Measurements from ENCODE around the gene TSPAN32.

Gene TSPAN32

GRCh38 chr11:2259897-2260451 lies 41.8 kb upstream of the TSPAN32 start:
- peak overlapping the region; percentile 56 for H3K14ac ChIP-seq (ENCODE audit: low read length)
- no peak for DNase-seq (ENCODE audit: low spot score)
- H3K4ac ChIP-seq (ENCODE audit: low read length) = no peak overlapping the region
- H3K9me3 ChIP-seq (replicated peaks in 1 of 2; ENCODE audit: control insufficient read depth in 2 of 2, insufficient read depth in 1 of 2, low read depth in 1 of 2, low read length in 2 of 2) = peaks cover 0 to 1% of the 10 kb centered on the region in 2 donors
- H2AK5ac ChIP-seq (ENCODE audit: low read depth, low read length) = peak overlapping the region; percentile 86
- H2BK12ac ChIP-seq (ENCODE audit: low read length) = no peak overlapping the region
- no peak overlapping the region for H2BK5ac ChIP-seq (ENCODE audit: low read length)
- no peak overlapping the region for H4K8ac ChIP-seq (ENCODE audit: low read depth, low read length)
- no peaks in the 10 kb centered on the region for H3K79me1 ChIP-seq (ENCODE audit: low read depth, low read length)
- no CpG with 5 or more reads among the region's 12 CpGs for WGBS, 2 donors (ENCODE audit: extremely low coverage in 2 of 2, insufficient read length in 2 of 2, insufficient replicate concordance in 1 of 2)
- no peaks in the 10 kb centered on the region for H3K36me3 ChIP-seq (replicated peaks in 1 of 2; ENCODE audit: control insufficient read depth in 2 of 2, insufficient read depth in 2 of 2, low read length in 2 of 2)
- no peak overlapping the region for H3K4me3 ChIP-seq (ENCODE audit: low read length in 2 of 2)
- peaks cover 0 to 28% (median 4%) of the 10 kb centered on the region in 3 experiments for H3K27me3 ChIP-seq (ENCODE audit: control insufficient read depth in 3 of 3, insufficient read depth in 3 of 3, low read depth in 1 of 3, low read length in 3 of 3)
- H3K4me2 ChIP-seq (ENCODE audit: insufficient read depth, low read length, poor library complexity, severe bottlenecking) = no peak overlapping the region
- peak overlapping the region; percentile 12 for H3K23ac ChIP-seq (ENCODE audit: low read depth, low read length, poor library complexity)
- no peak overlapping the region for H3K9ac ChIP-seq (ENCODE audit: low read depth, low read length, poor library complexity)
- H2BK120ac ChIP-seq (ENCODE audit: low read depth, low read length) = no peak overlapping the region
- peak overlapping the region; percentile 64 for H2BK15ac ChIP-seq (ENCODE audit: low read length)
- peak overlapping the region; percentile 76 for H3K18ac ChIP-seq (ENCODE audit: low read length)
- H2AFZ ChIP-seq (ENCODE audit: low read length) = no peak overlapping the region
- H3K27ac ChIP-seq (replicated peaks; ENCODE audit: low read length) = no peak overlapping the region
- H4K91ac ChIP-seq (ENCODE audit: low read depth, low read length, poor library complexity) = no peak overlapping the region
- peaks cover 0 to 6% of the 10 kb centered on the region in 2 donors for H3K4me1 ChIP-seq (ENCODE audit: control insufficient read depth in 2 of 2, insufficient read depth in 1 of 2, low read depth in 1 of 2, low read length in 2 of 2)

GRCh38 chr11:2260491-2261364 lies 41.1 kb upstream of the TSPAN32 start:
- Histone ChIP-seq H3K9me3 (replicated peaks in 1 of 2; ENCODE audit: control insufficient read depth in 2 of 2, insufficient read depth in 1 of 2, low read depth in 1 of 2, low read length in 2 of 2) (peaks cover 0 to 1% of the 10 kb centered on the region in 2 donors), H3K23ac (ENCODE audit: low read depth, low read length, poor library complexity) (peak overlapping the region; percentile 85), H4K8ac (ENCODE audit: low read depth, low read length) (no peak overlapping the region), H2BK5ac (ENCODE audit: low read length) (peak overlapping the region; percentile 24), H2BK120ac (ENCODE audit: low read depth, low read length) (no peak overlapping the region), H3K4me1 (ENCODE audit: control insufficient read depth in 2 of 2, insufficient read depth in 1 of 2, low read depth in 1 of 2, low read length in 2 of 2) (peaks cover 0 to 6% of the 10 kb centered on the region in 2 donors), H3K4me2 (ENCODE audit: insufficient read depth, low read length, poor library complexity, severe bottlenecking) (no peak overlapping the region), H2BK12ac (ENCODE audit: low read length) (no peak overlapping the region), H3K9ac (ENCODE audit: low read depth, low read length, poor library complexity) (no peak overlapping the region), H3K4me3 (ENCODE audit: low read length in 2 of 2) (no peak overlapping the region), H3K27me3 (ENCODE audit: control insufficient read depth in 3 of 3, insufficient read depth in 3 of 3, low read depth in 1 of 3, low read length in 3 of 3) (peaks cover 0 to 34% (median 6%) of the 10 kb centered on the region in 3 experiments), H3K36me3 (replicated peaks in 1 of 2; ENCODE audit: control insufficient read depth in 2 of 2, insufficient read depth in 2 of 2, low read length in 2 of 2) (no peaks in the 10 kb centered on the region), H2AK5ac (ENCODE audit: low read depth, low read length) (peak overlapping the region; percentile 86), H3K4ac (ENCODE audit: low read length) (peak overlapping the region; percentile 76), H3K14ac (ENCODE audit: low read length) (peak overlapping the region; percentile 38), H3K18ac (ENCODE audit: low read length) (peak overlapping the region; percentile 80), H2BK15ac (ENCODE audit: low read length) (peak overlapping the region; percentile 64), H4K91ac (ENCODE audit: low read depth, low read length, poor library complexity) (no peak overlapping the region), H3K27ac (replicated peaks; ENCODE audit: low read length) (no peak overlapping the region), H3K79me1 (ENCODE audit: low read depth, low read length) (no peaks in the 10 kb centered on the region), H2AFZ (ENCODE audit: low read length) (no peak overlapping the region)
- WGBS, 2 donors (ENCODE audit: extremely low coverage in 2 of 2, insufficient read length in 2 of 2, insufficient replicate concordance in 1 of 2) = no CpG with 5 or more reads among the region's 26 CpGs
- no peak for DNase-seq (ENCODE audit: low spot score)

- Histone ChIP-seq H3K4ac (ENCODE audit: low read length) (no peak overlapping the region), H3K27ac (replicated peaks; ENCODE audit: low read length) (no peak overlapping the region), H2AK5ac (ENCODE audit: low read depth, low read length) (peak overlapping the region; percentile 30), H2BK120ac (ENCODE audit: low read depth, low read length) (no peak overlapping the region), H3K23ac (ENCODE audit: low read depth, low read length, poor library complexity) (no peak overlapping the region), H3K9ac (ENCODE audit: low read depth, low read length, poor library complexity) (no peak overlapping the region), H3K4me2 (ENCODE audit: insufficient read depth, low read length, poor library complexity, severe bottlenecking) (no peak overlapping the region), H2BK5ac (ENCODE audit: low read length) (no peak overlapping the region), H3K79me1 (ENCODE audit: low read depth, low read length) (no peaks in the 10 kb centered on the region), H3K36me3 (replicated peaks in 1 of 2; ENCODE audit: control insufficient read depth in 2 of 2, insufficient read depth in 2 of 2, low read length in 2 of 2) (no peaks in the 10 kb centered on the region), H3K9me3 (replicated peaks in 1 of 2; ENCODE audit: control insufficient read depth in 2 of 2, insufficient read depth in 1 of 2, low read depth in 1 of 2, low read length in 2 of 2) (no peaks in the 10 kb centered on the region), H3K14ac (ENCODE audit: low read length) (no peak overlapping the region), H3K27me3 (ENCODE audit: control insufficient read depth in 3 of 3, insufficient read depth in 3 of 3, low read depth in 1 of 3, low read length in 3 of 3) (peaks cover 0 to 43% (median 7%) of the 10 kb centered on the region in 3 experiments), H3K18ac (ENCODE audit: low read length) (peak overlapping the region; percentile 84), H2BK12ac (ENCODE audit: low read length) (no peak overlapping the region), H3K4me1 (ENCODE audit: control insufficient read depth in 2 of 2, insufficient read depth in 1 of 2, low read depth in 1 of 2, low read length in 2 of 2) (peaks cover 0 to 6% of the 10 kb centered on the region in 2 donors), H4K8ac (ENCODE audit: low read depth, low read length) (no peak overlapping the region), H3K4me3 (ENCODE audit: low read length in 2 of 2) (no peak overlapping the region), H2BK15ac (ENCODE audit: low read length) (no peak overlapping the region), H4K91ac (ENCODE audit: low read depth, low read length, poor library complexity) (no peak overlapping the region), H2AFZ (ENCODE audit: low read length) (no peak overlapping the region)
- WGBS, 2 donors (ENCODE audit: extremely low coverage in 2 of 2, insufficient read length in 2 of 2, insufficient replicate concordance in 1 of 2) = no CpG with 5 or more reads among the region's 21 CpGs
- no peak for DNase-seq (ENCODE audit: low spot score)
These were observed 40.2 kb upstream of the TSPAN32 start for GRCh38 chr11:2261436-2262230.
